Measurements from ENCODE around the gene CALCOCO2.

- peak; percentile 84 to 97 (median 94) for TF ChIP-seq CTCF (IDR thresholded peaks at IDR 0.05 in 8 of 11, conservative IDR thresholded peaks at IDR 0.05 in 3 of 11)
- TF ChIP-seq POLR2AphosphoS5 (IDR thresholded peaks at IDR 0.05) = no peak
Measured at GRCh38 chr17:48878920-48879898, 48.4 kb downstream of the CALCOCO2 start.
